Mucosa of descending colon (tissue), 3 donors: ENCODE data around the gene DEDD. TPM values are rescaled to one million over a fixed set of nuclear protein-coding genes. Genes with fewer than 3 reads are reported as not detected.

Experiments used
- ATAC-seq: fragments of 200-7000 bp; cut with Tn5 transposase; one replicate; pipeline ENCODE4 v1.9.1; 2020; ENCODE audit warnings: mild to moderate bottlenecking, moderate library complexity
- DNase-seq, 3 donors: peaks; one replicate each; pipeline ENCODE4 v3.0.0-alpha.2; 2020
- H3K36me3 ChIP-seq: fragments of 200-600 bp; one replicate; pipeline ENCODE4 v1.8.0; 2021; ENCODE audit warnings: low read depth, mild to moderate bottlenecking
- H3K4me1 ChIP-seq: fragments of 200-600 bp; one replicate; pipeline ENCODE4 v1.8.0; 2021; ENCODE audit warnings: low read depth, mild to moderate bottlenecking
- H3K4me3 ChIP-seq: fragments of 200-600 bp; one replicate; pipeline ENCODE4 v1.8.0; 2021; ENCODE audit warnings: mild to moderate bottlenecking
- H3K9me3 ChIP-seq: fragments of 200-600 bp; one replicate; pipeline ENCODE4 v1.8.0; 2021; ENCODE audit warnings: mild to moderate bottlenecking
- intact Hi-C, 2 donors: fragments of 100-400 bp; cut with DNase I in 1 of 2; cut with micrococcal nuclease in 1 of 2; formaldehyde crosslinking; loops; one replicate each; pipeline versions ENCODE4 v1.11.0 to v1.11.1; 2022; cut with DNase I, micrococcal nuclease
- total RNA-seq, 3 donors: library from RNA; stranded (reverse); fragmentation: NEBNext Ultra II Directional in 2 of 3; extraction: Animal tissue kit (Norgen Biotek cat#: 25700) in 2 of 3; gene quantifications; one replicate each; pipeline versions ENCODE4 v1.2.1 to v1.2.4, GENCODE V29; 2021 to 2023
- TF ChIP-seq, protein P1 (sequence below): fragments of 200-600 bp; IDR thresholded peaks from one replicate; pipeline ENCODE4 v1.8.0; 2022; ENCODE audit warnings: antibody characterized with exemption, mild to moderate bottlenecking
- donor health status: DM: no; HTN: no; CAD: no; lungs with moderate emphysema.
- donor health status: DM: no; HTN: no; CAD: no.
- donor health status: DM: no; HTN: yes; CAD: no.

DEDD gene
- total RNA-seq, 3 donors from 2014 or later = 33.3 to 43.0 (median 37.2) TPM

DNA sequence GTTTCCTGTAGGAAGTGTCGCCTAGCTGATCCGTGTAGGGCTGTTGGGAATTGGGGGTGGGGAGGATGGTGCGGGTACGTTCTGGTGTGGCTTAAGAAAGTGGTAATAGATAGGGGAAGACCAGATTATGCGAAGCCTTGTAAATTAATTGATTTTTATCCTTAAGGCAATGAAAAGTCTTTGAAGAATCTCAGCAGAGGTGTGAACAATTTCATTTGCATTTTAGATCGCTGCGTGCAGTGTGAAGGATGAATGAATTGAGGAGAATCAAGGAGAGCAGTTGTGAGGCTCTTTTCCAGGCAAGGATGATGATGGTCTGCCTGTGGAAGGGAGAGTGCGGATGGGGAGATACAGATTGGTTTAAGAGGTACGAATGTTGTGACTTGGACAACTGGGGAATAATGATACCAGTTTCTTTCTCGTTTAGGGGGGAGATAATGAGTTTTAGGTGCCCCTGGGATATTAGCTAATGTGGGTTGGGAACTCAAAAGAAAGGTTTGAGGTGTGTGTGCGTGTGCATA, 813 bp upstream of the DEDD start:
- H3K9me3 ChIP-seq = no peaks in the 10 kb centered on the region
- H3K36me3 ChIP-seq = no peaks in the 10 kb centered on the region
- H3K4me1 ChIP-seq = peaks cover 16% of the 10 kb centered on the region
- intact Hi-C loops = no loop called here
- TF ChIP-seq, protein P1, sequence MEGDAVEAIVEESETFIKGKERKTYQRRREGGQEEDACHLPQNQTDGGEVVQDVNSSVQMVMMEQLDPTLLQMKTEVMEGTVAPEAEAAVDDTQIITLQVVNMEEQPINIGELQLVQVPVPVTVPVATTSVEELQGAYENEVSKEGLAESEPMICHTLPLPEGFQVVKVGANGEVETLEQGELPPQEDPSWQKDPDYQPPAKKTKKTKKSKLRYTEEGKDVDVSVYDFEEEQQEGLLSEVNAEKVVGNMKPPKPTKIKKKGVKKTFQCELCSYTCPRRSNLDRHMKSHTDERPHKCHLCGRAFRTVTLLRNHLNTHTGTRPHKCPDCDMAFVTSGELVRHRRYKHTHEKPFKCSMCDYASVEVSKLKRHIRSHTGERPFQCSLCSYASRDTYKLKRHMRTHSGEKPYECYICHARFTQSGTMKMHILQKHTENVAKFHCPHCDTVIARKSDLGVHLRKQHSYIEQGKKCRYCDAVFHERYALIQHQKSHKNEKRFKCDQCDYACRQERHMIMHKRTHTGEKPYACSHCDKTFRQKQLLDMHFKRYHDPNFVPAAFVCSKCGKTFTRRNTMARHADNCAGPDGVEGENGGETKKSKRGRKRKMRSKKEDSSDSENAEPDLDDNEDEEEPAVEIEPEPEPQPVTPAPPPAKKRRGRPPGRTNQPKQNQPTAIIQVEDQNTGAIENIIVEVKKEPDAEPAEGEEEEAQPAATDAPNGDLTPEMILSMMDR = no peak
- DNase-seq (no peak), ATAC-seq (no peak)
- peak overlapping the region; percentile 49 for H3K4me3 ChIP-seq

DNA sequence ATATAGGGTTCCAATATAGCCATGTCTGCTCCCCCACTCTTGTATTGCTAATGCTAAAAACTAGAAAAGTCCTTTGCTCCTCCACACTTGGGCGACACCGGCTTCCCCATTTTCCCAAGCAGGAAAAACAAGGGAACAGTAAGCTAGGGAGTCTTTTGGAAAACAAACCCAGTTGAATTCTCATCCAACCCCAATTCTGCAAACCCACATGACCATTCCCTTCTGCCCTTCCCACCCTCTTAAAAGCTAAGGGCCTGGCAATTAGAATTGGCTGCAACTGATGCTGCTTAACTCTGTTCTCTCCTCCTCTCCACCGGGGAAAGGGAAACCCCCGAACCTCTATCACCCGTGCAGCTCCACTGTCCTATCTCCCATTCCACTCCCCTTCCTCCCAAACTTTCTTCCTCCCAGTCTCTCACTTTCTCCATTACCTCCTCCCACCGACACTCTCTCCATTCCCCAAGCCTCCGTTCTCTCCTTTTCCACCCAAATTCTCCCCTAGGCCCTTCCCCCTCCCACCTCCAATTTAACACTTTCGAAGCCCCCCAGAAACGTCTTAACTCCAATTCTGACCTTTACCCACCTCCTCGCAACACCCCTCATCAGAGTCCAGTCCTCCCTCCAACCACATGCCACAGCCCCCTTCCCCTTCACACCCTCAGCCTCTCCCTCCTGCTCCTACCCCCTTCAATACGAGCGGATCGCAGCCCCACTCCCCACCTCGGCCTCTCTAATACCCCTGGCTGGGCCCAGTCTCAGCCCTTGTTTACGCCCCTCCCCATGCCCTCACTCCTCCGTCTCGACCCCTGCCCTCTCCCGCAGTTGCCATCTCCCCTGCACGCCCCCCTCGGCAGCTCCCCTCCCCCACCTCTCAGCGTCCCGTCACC, 701 bp downstream of the DEDD start:
- H3K4me1 ChIP-seq = peaks cover 16% of the 10 kb centered on the region
- peak overlapping the region; percentile 49 for H3K4me3 ChIP-seq
- no peaks in the 10 kb centered on the region for H3K9me3 ChIP-seq
- no peaks in the 10 kb centered on the region for H3K36me3 ChIP-seq
- ATAC-seq (no peak), DNase-seq (peak in 1 of 3 donors; percentile 21)
- intact Hi-C loops = no loop called here
- TF ChIP-seq, protein P1 = no peak

DNA sequence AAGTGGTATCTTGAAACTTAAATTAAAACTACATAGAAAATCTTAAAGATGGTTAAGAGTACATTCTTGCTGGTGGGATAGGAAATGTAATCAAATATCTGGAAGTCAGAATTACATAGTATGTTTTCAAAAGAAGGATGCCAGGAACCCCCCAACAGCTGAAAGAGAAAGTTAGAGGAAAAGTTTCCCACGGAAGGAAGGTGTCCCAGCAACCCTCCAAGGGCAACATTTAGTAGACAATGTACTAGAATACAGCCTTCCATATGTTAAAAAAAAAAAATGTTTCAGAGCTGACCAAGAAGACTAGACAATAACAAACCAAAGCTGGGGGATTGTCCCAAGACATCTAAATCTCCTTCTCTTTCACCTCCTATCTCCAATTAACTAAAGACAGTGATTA, 2.2 kb downstream of the DEDD start:
- H3K4me3 ChIP-seq = no peak overlapping the region
- H3K36me3 ChIP-seq = no peaks in the 10 kb centered on the region
- TF ChIP-seq, protein P1 = no peak
- intact Hi-C loops = no loop called here
- ATAC-seq (no peak), DNase-seq (no peak)
- no peaks in the 10 kb centered on the region for H3K9me3 ChIP-seq
- H3K4me1 ChIP-seq = peaks cover 16% of the 10 kb centered on the region

DNA sequence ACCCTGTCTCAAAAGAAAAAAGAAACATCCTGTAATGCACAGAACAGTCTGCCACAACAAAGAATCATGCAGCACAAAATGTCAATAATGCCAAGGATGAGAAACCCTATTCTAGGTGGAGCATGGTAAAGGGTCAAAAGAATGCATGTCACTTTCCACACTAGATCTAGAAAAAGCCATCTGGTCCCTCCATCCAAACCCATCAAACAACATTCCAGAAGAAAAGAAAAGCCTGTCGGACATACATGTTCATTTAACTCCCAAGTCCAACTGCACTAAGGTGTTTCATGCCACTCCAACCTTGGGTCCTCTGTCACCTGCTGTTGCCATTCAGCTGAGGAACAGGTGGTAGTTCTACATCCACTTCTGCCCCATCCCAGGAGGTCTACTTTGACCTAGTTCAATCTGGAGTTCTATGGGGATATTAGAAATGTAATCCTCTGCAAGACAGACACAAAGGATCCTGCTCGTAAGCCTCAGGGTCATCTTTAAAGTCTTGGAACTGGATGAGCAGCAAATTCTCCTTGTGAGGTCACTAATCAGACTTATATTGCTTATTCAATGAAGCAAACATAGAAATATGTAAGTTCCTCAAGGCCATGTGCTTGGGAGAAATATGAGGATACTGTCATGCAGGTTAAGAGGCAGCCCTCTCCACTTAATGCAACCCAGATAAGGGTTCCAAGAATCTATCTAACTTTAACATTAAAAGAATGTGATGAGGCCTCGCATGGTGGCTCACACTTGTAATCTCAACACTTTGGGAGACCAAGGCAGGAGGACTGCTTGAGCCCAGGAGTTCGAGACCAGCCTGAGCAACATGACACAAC, 3.7 kb downstream of the DEDD start:
- Histone ChIP-seq H3K9me3 (no peaks in the 10 kb centered on the region), H3K4me1 (peaks cover 8% of the 10 kb centered on the region), H3K4me3 (no peak overlapping the region), H3K36me3 (no peaks in the 10 kb centered on the region)
- no peak for ATAC-seq
- intact Hi-C loops = no loop called here
- no peak for DNase-seq
- TF ChIP-seq, protein P1 = no peak

DNA sequence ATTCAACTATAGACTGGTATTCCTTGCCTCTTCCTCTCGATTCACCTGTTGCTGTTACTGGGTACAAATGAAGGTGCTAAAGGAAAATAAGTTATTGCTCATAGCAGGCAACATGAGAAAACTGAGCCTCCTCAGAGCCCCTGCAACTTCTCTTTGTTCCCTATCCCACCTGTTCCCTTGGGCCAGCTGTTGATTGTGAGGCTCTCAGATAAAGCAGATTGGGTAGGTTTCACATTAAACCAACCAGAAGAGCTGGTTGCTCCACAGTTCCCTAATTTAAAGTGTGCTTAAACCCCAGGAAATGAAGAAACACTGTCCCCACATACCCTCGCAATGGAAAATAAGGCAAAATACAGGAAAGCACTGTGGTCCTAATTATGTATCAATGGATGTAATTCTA, 4.8 kb downstream of the DEDD start:
- no peak overlapping the region for H3K4me3 ChIP-seq
- TF ChIP-seq, protein P1 = no peak
- no peaks in the 10 kb centered on the region for H3K9me3 ChIP-seq
- peaks cover 3% of the 10 kb centered on the region for H3K4me1 ChIP-seq
- peaks cover 5% of the 10 kb centered on the region for H3K36me3 ChIP-seq
- ATAC-seq (no peak), DNase-seq (no peak)
- intact Hi-C loops = no loop called here
